ENCODE measurements around the gene HERC5.

DNA sequence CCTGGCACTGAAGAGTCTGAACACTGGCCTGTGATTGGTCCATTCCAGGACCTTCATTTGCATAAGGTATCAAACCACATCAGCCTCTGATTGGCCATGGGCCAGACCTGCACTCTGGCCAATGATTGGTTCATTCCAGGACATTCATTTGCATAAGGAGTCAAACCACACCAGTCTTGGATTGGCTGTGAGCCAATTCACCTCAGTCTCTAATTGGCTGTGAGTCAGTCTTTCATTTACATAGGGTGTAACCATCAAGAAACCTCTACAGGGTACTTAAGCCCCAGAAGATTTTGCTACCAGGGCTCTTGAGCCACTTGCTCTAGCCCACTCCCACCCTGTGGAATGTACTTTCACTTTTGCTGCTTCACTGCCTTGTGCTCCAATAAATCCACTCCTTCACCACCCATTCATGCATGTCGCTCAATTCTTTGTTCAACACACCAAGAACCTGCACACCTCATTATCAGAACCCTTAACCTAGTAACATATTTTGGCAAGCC, 14.2 kb upstream of the HERC5 start:
- TF ChIP-seq CTCF (IDR thresholded peaks at IDR 0.05) (no peak), EP300 (IDR thresholded peaks at IDR 0.05) (no peak), POLR2A (IDR thresholded peaks at IDR 0.05) (no peak), POLR2AphosphoS5 (IDR thresholded peaks at IDR 0.05) (no peak)

Measured in sigmoid colon (tissue), 4 donors.